ENCODE results near the gene MARCHF10.

DNA sequence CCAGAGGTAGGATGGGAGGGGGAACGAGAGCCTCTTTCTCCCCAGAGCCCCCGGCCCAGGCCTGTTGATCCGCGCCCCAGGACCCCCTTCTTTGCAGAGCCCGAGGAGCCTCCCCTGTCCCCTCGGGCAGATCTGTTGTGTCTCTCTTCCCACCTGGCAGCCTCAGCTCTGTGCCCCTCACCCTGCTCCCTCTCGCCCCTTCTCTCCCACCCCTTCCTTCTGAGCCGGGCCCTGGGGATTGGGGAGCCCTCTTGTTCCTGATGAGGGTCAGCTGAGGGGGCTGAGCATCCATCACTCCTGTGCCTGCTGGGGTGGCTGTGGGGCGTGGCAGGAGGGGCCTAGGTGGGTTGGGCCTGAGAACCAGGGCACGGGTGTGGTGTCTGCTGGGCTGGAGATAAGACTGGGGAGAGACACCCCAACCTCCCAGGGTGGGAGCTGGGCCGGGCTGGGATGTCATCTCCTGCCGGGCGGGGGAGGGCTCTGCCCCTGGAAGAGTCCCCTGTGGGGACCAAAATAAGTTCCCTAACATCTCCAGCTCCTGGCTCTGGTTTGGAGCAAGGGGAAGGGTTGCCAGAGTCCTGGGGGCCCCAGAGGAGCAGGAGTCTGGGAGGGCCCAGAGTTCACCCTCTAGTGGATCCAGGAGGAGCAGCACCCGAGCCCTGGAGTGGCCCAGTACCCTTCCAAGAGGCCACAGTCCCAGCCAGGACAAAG lies 115.2 kb downstream of the MARCHF10 start:
- TF ChIP-seq, protein P1, sequence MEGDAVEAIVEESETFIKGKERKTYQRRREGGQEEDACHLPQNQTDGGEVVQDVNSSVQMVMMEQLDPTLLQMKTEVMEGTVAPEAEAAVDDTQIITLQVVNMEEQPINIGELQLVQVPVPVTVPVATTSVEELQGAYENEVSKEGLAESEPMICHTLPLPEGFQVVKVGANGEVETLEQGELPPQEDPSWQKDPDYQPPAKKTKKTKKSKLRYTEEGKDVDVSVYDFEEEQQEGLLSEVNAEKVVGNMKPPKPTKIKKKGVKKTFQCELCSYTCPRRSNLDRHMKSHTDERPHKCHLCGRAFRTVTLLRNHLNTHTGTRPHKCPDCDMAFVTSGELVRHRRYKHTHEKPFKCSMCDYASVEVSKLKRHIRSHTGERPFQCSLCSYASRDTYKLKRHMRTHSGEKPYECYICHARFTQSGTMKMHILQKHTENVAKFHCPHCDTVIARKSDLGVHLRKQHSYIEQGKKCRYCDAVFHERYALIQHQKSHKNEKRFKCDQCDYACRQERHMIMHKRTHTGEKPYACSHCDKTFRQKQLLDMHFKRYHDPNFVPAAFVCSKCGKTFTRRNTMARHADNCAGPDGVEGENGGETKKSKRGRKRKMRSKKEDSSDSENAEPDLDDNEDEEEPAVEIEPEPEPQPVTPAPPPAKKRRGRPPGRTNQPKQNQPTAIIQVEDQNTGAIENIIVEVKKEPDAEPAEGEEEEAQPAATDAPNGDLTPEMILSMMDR (conservative IDR thresholded peaks at IDR 0.05; ENCODE audit: low read length), result peak; percentile 44
- no peak for TF ChIP-seq EZH2phosphoT487 (IDR thresholded peaks at IDR 0.05; ENCODE audit: borderline replicate concordance, low read depth, low read length)
